Ecto neural progenitor cell (in vitro differentiated cells): ENCODE data around the gene NOX4.
A peak's percentile ranks its signal among the peaks of the same experiment; 100 is the strongest.
"Not testable (repeated sequence)": the region's sequence is repeated elsewhere in the genome, so short reads cannot be mapped to it uniquely, and the experiment has no call there.

Experiments used
- DNase-seq: peaks from one replicate; pipeline ENCODE4 v3.0.0-alpha.2; 2018; ENCODE audit warnings: low spot score

The NOX4 gene

GRCh38 chr11:89295023-89295422 lies 196.2 kb downstream of the NOX4 start:
- peak; percentile 48 for DNase-seq

- DNase-seq: peak; percentile 67
These were observed 197.1 kb downstream of the NOX4 start for GRCh38 chr11:89293965-89294679.

GRCh38 chr11:89288004-89288403 lies 203.2 kb downstream of the NOX4 start:
- not testable (repeated sequence) for DNase-seq

- DNase-seq: not testable (repeated sequence)
These were observed 204.6 kb downstream of the NOX4 start for GRCh38 chr11:89286601-89287000.

- DNase-seq: not testable (repeated sequence)
These were observed 210.0 kb downstream of the NOX4 start for GRCh38 chr11:89281032-89281677.

- DNase-seq: no peak
These were observed 212.0 kb downstream of the NOX4 start for GRCh38 chr11:89279176-89279575.

- DNase-seq: no peak
These were observed 215.2 kb downstream of the NOX4 start for GRCh38 chr11:89275966-89276365.
